K562 (cell line): ENCODE results near the gene NDUFV3. TPM values are rescaled to one million over a fixed set of nuclear protein-coding genes. Genes with fewer than 3 reads are reported as not detected.
A peak's percentile ranks its signal among the peaks of the same experiment; 100 is the strongest.

Experiments
- ATAC-seq: fragments of 200-7000 bp; cut with Tn5 transposase; 3 replicates; pipeline ENCODE4 v1.9.1; 2020; ENCODE audit warnings: moderate library complexity
- BruUV-seq: library from RNA; stranded (reverse); fragments of 400-500 nt; replicated peaks from 2 replicates; lab custom pipeline; 2021; lab: Mats Ljungman, UMichigan
- CTCF ChIA-PET: fragments of 300-600 bp; formaldehyde crosslinking; extraction: SDS; loops from one replicate; lab custom pipeline; 2021; ENCODE audit warnings: low intra/inter-chr PET ratio; lab: Yijun Ruan, JAX
- POLR2A ChIA-PET: fragments of 300-600, 350-650 bp; sonication (Branson Sonifier 250); formaldehyde crosslinking; extraction: SDS; loops from one replicate; lab custom pipeline; 2021; ENCODE audit warnings: antibody characterized with exemption, inconsistent platforms; lab: Yijun Ruan, JAX
- DNase-seq, 4 experiments: peaks; one replicate each; pipeline versions ENCODE4 v3.0.0 to v3.0.0-alpha.2; 2011 to 2018; ENCODE audit warnings: low spot score in 3 of 4, mixed read lengths in 3 of 4; ENCODE audit errors: extremely low read depth in 1 of 4
- FAIRE-seq: peaks from 2 replicates; lab custom pipeline; 2011; peaks lifted over from hg19 to GRCh38; lab: Jason Lieb, UNC
- H2AFZ ChIP-seq: 2 replicates; pipeline ENCODE4 v1.6.0; 2011; ENCODE audit warnings: low read depth, low read length, control low read depth, inconsistent platforms
- H3K27ac ChIP-seq: fragments of 200-600 bp; 3 replicates; pipeline ENCODE4 v1.8.0; 2011; ENCODE audit warnings: low read depth, mild to moderate bottlenecking, control low read depth, inconsistent platforms, low read length, moderate library complexity, mixed read lengths; ENCODE audit errors: extremely low read depth
- H3K27me3 ChIP-seq, 2 experiments: fragments of 300-600 bp in 1 of 2; 2 replicates in 1 of 2; 3 replicates in 1 of 2; pipeline versions ENCODE4 v1.6.0 to v1.8.0; 2011; ENCODE audit warnings: inconsistent platforms in 2 of 2, low read length in 2 of 2, mild to moderate bottlenecking in 1 of 2, mixed read lengths in 1 of 2, moderate library complexity in 1 of 2; ENCODE audit not compliant: control insufficient read depth in 2 of 2, insufficient read depth in 2 of 2
- H3K36me3 ChIP-seq: fragments of 300-600 bp; 3 replicates; pipeline ENCODE4 v1.8.0; 2011; ENCODE audit warnings: mild to moderate bottlenecking, low read length, inconsistent platforms; ENCODE audit not compliant: control insufficient read depth, insufficient read depth
- H3K4me1 ChIP-seq, 2 experiments: fragments of 200-600 bp in 1 of 2; replicated peaks in 1 of 2; 2 replicates in 1 of 2; 3 replicates in 1 of 2; pipeline versions ENCODE4 v1.5.1 to v1.8.0; 2011; ENCODE audit warnings: inconsistent platforms in 2 of 2, low read length in 2 of 2, mild to moderate bottlenecking in 1 of 2, mixed read lengths in 1 of 2, moderate library complexity in 1 of 2; ENCODE audit not compliant: control insufficient read depth in 2 of 2, insufficient read depth in 2 of 2
- H3K4me2 ChIP-seq: 2 replicates; pipeline ENCODE4 v1.6.1; 2011; ENCODE audit warnings: low read length, control low read depth, inconsistent platforms, mixed read lengths; ENCODE audit not compliant: insufficient read depth
- H3K4me3 ChIP-seq: fragments of 200-600 bp; sonication (generic), shearing (Covaris generic); 2 replicates; pipeline ENCODE4 v1.5.1; 2016; ENCODE audit warnings: control low read depth, inconsistent platforms
- H3K79me2 ChIP-seq: fragments of 200-600 bp; 3 replicates; pipeline ENCODE4 v1.8.0; 2011; ENCODE audit warnings: low read length, inconsistent platforms; ENCODE audit not compliant: control insufficient read depth, insufficient read depth
- H3K9ac ChIP-seq, 2 experiments: 2 replicates each; pipeline versions ENCODE4 v1.6.0 to v1.6.1; 2011; ENCODE audit warnings: low read depth in 2 of 2, low read length in 2 of 2, control low read depth in 1 of 2, inconsistent platforms in 1 of 2, mild to moderate bottlenecking in 1 of 2, mixed read lengths in 1 of 2; ENCODE audit not compliant: insufficient read depth in 1 of 2
- H3K9me1 ChIP-seq: one replicate; pipeline ENCODE4 v1.6.0; 2011; ENCODE audit warnings: inconsistent platforms, mild to moderate bottlenecking, low read length, moderate library complexity; ENCODE audit not compliant: control insufficient read depth, insufficient read depth
- H3K9me3 ChIP-seq: replicated peaks from 2 replicates; pipeline ENCODE4 v1.5.1; 2011; ENCODE audit warnings: low read depth, low read length, inconsistent platforms; ENCODE audit not compliant: control insufficient read depth, insufficient read depth
- H4K20me1 ChIP-seq: replicated peaks from 2 replicates; pipeline ENCODE4 v1.6.1; 2011; ENCODE audit warnings: low read length, inconsistent platforms, mixed read lengths; ENCODE audit not compliant: control insufficient read depth, insufficient read depth
- CTBP1 ChIP-seq: fragments of 450-650 bp; IDR thresholded peaks from 2 replicates; pipeline ENCODE4 v1.6.1; 2016; ENCODE audit warnings: borderline replicate concordance
- HOXB6 ChIP-seq: fragments of 250-450 bp; sonication (Bioruptor Pico); IDR thresholded peaks from 2 replicates; pipeline ENCODE4 v1.5.1; 2022; ENCODE audit warnings: mild to moderate bottlenecking, borderline replicate concordance
- NELFE ChIP-seq: IDR thresholded peaks from 2 replicates; pipeline ENCODE4 v1.6.1; 2011; ENCODE audit warnings: mild to moderate bottlenecking; ENCODE audit not compliant: insufficient read depth, insufficient read length
- NEUROD1 ChIP-seq: fragments of 150-350 bp; IDR thresholded peaks from 2 replicates; pipeline ENCODE4 v1.6.1; 2014; ENCODE audit warnings: borderline replicate concordance, low read length, low read depth; ENCODE audit not compliant: partially characterized antibody
- NFIX ChIP-seq: fragments of 250-450 bp; sonication (Bioruptor Pico); IDR thresholded peaks from 2 replicates; pipeline ENCODE4 v1.4.0; 2020; ENCODE audit warnings: low read depth, mild to moderate bottlenecking, moderate library complexity
- PHF8 ChIP-seq: fragments of 200-600 bp; sonication (generic); IDR thresholded peaks from 2 replicates; pipeline ENCODE4 v1.6.1; 2012; ENCODE audit warnings: mixed run types, mild to moderate bottlenecking, inconsistent platforms, low read length, moderate library complexity, borderline replicate concordance
- POLR2G ChIP-seq: fragments of 200-400 bp; formaldehyde crosslinking; IDR thresholded peaks from 2 replicates; pipeline ENCODE4 v1.6.1; 2017; ENCODE audit warnings: low read depth, mild to moderate bottlenecking, antibody characterized with exemption, low read length, moderate library complexity
- ZNF133 ChIP-seq: fragments of 250-450 bp; sonication (Bioruptor Pico); IDR thresholded peaks from 2 replicates; pipeline ENCODE4 v1.4.0; 2020; ENCODE audit warnings: mild to moderate bottlenecking
- ZNF184 ChIP-seq: sonication (generic); formaldehyde crosslinking; IDR thresholded peaks from 2 replicates; pipeline ENCODE4 v1.5.0; 2020; ENCODE audit warnings: missing genetic modification reagents
- ZNF444 ChIP-seq: fragments of 250-450 bp; sonication (Bioruptor Pico); IDR thresholded peaks from 2 replicates; pipeline ENCODE4 v1.4.0; 2020; ENCODE audit warnings: mild to moderate bottlenecking, moderate library complexity
- WGBS: fragments of 100-300 bp; shearing (Covaris generic); methylation state at CpG from one replicate; pipeline ENCODE4 v1.1.6; 2016; ENCODE audit warnings: low coverage, mixed read lengths; ENCODE audit not compliant: insufficient coverage; ENCODE audit errors: missing lambda C conversion rate; 5-methylcytosine and 5-hydroxymethylcytosine counted together
- in situ Hi-C: fragments of 300-500 bp; cut with MboI; formaldehyde crosslinking; loops from 4 replicates; pipeline ENCODE4 v1.15.0; 2018; ENCODE audit warnings: inconsistent platforms, mixed read lengths
- intact Hi-C: fragments of 100-400 bp; cut with micrococcal nuclease; formaldehyde crosslinking; loops from 2 replicates; pipeline ENCODE4 v1.14.2; 2022
- polyA plus RNA-seq, 8 experiments: library from polyadenylated mRNA; depleted of rRNA in 4 of 8; stranded (reverse) in 5 of 8; unstranded in 3 of 8; fragments of >200 nt; fragmentation: Nextera tagmentation in 2 of 8; fragmentation: Illumina TruSeq in 1 of 8; extraction: Ambion mirVana in 2 of 8; extraction: Trizol in 1 of 8; gene quantifications; 2 replicates each; pipeline versions ENCODE4 v1.2.1 to v1.2.3, GENCODE V29; 2011 to 2014; ENCODE audit warnings: inconsistent platforms in 1 of 8, missing spikeins in 1 of 8
- total RNA-seq, 7 experiments: library from RNA; depleted of rRNA in 6 of 7; stranded (reverse); fragments of >200 nt in 6 of 7; fragmentation: Illumina TruSeq in 2 of 7; extraction: Trizol in 2 of 7; gene quantifications; 2 replicates each; pipeline versions ENCODE4 v1.2.1 to v1.2.3, GENCODE V29; 2011 to 2021; ENCODE audit warnings: low replicate concordance in 1 of 7

Gene NDUFV3
- total and polyA plus RNA-seq, 9 of the 15 experiments (the other 6 are each of a cell fraction or from before 2014, with no cell fraction given), result 19.1 to 87.8 (median 74.3) TPM

DNA sequence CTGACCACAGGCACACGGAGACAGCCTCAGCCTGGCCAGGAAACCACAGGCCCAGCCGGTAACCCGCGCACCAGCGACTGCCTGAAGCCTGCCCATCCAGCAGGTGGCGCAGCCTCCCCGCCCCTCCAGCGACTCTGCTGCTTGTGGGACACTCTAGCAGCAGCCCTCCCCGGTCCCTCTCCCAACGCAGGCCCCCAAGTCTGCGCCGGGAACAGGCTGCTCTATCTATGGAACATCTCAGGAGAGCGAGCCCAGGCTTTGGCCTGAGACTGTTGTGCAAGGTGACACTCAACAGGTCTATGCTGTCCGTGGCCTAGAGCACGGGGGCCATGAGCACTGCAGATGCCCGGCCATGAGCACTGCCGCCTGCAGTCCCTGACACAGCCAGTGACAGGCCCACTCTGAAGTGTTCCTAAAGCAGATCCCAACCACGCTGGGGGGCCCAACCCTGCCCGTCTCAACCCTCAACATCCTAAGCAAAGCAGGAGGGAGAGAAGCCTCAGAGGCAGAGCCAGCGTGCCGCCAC, 42.2 kb upstream of the NDUFV3 start (continued):
- no peak for TF ChIP-seq NFIX (CRISPR knock-in tag)
- TF ChIP-seq ZNF184 (CRISPR knock-in tag), result no peak
- no peak for TF ChIP-seq CTBP1
- no peak for TF ChIP-seq ZNF444 (CRISPR knock-in tag)
- no peak for TF ChIP-seq PHF8
- no peak for TF ChIP-seq ZNF133 (CRISPR knock-in tag)
- TF ChIP-seq HOXB6, result no peak
- no peak for TF ChIP-seq NELFE

DNA sequence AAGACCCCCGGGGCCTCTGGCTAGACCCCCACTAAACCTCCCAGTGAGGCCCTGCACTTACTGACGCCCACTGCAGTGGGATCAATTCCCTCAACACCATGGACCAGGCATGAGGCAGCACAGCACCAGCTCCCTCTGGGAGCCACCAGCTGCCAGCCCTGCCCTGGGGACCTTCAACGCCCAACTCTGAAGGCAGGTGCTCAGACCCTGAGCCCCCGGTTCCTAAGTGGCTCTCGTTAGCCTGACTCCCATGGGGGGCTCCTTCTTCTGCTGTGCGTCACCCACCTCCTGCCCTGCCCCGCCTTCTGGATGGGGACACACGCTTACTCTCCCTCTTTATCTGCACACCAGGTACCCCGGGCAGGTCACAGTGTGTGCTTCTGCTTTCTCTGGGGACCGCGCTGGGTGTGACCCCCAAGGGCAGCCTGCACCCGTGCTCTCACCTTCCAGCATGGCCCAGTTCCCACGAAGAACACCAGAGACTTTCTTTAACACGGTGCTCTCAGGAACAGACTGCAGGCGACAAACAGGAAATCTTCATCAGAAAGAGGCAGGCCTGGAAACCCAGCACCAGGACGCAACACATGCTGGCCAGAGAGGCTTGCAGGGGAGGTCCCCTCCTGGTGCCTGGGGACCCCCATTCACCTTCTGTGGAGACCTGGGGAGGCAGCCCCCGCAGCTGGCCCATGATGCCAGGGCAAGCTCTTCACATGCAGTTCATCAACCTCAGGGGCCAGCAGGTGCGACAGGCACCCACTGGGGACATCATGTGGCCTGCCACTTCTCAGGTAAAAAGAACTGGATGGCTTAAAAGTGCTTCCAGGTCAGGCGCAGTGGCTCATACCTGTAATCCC, 41.1 kb upstream of the NDUFV3 start:
- no peaks in the 10 kb centered on the region for H3K9me1 ChIP-seq
- peak overlapping the region in 1 of 2 experiments; percentile 50; a peak in 1 of 4 replicates for H3K9ac ChIP-seq
- no peak overlapping the region for H3K4me3 ChIP-seq
- no peak for DNase-seq
- no TSS peak for BruUV-seq
- in situ Hi-C loops, result no loop called here
- TF ChIP-seq POLR2G, result peak; percentile 54
- no peak for TF ChIP-seq NEUROD1
- H2AFZ ChIP-seq, result no peak overlapping the region
- POLR2A ChIA-PET, result interaction anchor here (0.5 to 2.5 kb wide), 4 partner anchors 12 to 118 kb away, joined by 3 to 6 read pairs (median 3); no protein-coding TSS in a partner anchor
- FAIRE-seq, result no peak
- H3K4me1 ChIP-seq, result peaks cover 0 to 25% of the 10 kb centered on the region in 2 experiments; a peak in 1 of 5 replicates
- intact Hi-C loops, result no loop called here
- 95% methylated on average over 16 of the region's 19 CpGs for WGBS
- CTCF ChIA-PET, result no interaction called here
- H4K20me1 ChIP-seq, result peaks cover 4% of the 10 kb centered on the region; the same call in 1 of the 2 replicates
- H3K4me2 ChIP-seq, result no peak overlapping the region
- H3K9me3 ChIP-seq, result no peaks in the 10 kb centered on the region
- peaks cover 98% of the 10 kb centered on the region for H3K36me3 ChIP-seq
- no peaks in the 10 kb centered on the region for H3K27me3 ChIP-seq
- peaks cover 46% of the 10 kb centered on the region for H3K79me2 ChIP-seq
- H3K27ac ChIP-seq, result no peak overlapping the region
- no peak for ATAC-seq
